ENCODE data around the gene SLC52A3.

The SLC52A3 gene

DNA sequence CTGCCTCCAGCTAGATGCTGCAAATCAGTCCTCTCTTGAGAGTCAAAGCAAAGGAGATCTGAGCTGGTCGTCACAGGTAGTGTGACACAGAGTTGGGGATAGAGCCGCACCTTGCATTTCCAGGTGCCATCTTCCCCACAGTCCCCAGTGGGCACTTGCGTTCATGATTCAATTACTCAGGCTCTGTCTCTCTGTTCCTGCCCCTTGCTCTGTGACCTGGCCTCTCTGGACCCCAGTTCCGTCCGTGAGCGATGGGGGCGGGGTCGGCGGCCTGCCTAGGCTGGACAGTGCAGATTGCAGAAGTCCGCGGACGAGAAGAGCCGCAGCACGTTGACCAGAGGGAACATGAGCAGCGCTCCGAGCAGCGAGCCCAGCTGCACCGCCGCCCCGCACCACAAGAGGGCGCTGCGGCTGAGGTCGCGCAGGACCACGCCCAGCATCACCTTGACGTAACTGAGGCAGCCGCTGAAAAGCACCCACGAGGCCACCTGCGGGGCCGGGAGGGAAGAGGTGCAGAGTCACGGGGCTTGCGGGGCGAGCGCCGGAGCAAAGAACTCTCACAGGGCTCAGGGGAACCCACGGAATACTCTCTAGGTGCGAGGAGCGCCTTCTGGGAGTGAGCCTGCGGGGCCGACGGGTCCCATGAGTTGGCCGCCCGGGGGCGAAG, 7.4 kb downstream of the SLC52A3 start:
- H3K4me1 Mint-ChIP-seq, result no peaks in the 10 kb centered on the region
- no peaks in the 10 kb centered on the region for H3K9me3 Mint-ChIP-seq

DNA sequence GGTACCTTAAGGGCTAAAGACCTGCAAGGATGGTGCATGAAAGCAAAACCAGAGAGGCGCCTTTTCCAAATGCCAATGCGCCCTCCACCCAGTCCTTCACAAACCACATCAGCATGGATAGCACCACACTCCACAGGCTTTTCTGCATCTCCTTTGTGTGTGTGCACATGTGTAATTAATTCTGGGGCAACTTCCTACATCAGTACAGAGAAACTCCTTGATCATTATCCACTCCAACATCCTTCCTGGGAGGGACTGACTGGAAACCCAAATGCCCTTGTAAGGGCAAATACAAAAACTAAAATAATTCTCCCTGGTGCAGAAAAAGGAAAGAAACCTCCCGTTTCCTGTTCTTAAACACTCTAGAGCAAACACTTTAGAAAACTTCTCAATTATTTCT, 10.8 kb downstream of the SLC52A3 start:
- ATAC-seq (replicated peaks; ENCODE audit: extremely low read depth, poor library complexity, severe bottlenecking), result no peak
- no peaks in the 10 kb centered on the region for H3K9me3 Mint-ChIP-seq
- no peak overlapping the region for H3K4me3 Mint-ChIP-seq
- no peaks in the 10 kb centered on the region for H3K4me1 Mint-ChIP-seq
- DNase-seq (ENCODE audit: low spot score in 2 of 2), result no peak
- H3K27ac Mint-ChIP-seq (ENCODE audit: low read depth), result no peak overlapping the region
- peaks cover 2% of the 10 kb centered on the region for H3K36me3 Mint-ChIP-seq (ENCODE audit: insufficient read depth)
- H3K27me3 Mint-ChIP-seq, result peaks cover 51% of the 10 kb centered on the region

More for the DNA sequence above, 7.4 kb downstream of the SLC52A3 start:
- H3K4me3 Mint-ChIP-seq, result no peak overlapping the region
- no peak for DNase-seq (ENCODE audit: low spot score in 2 of 2)
- peaks cover 56% of the 10 kb centered on the region for H3K27me3 Mint-ChIP-seq
- ATAC-seq (replicated peaks; ENCODE audit: extremely low read depth, poor library complexity, severe bottlenecking), result no peak
- H3K27ac Mint-ChIP-seq (ENCODE audit: low read depth), result no peak overlapping the region
- no peaks in the 10 kb centered on the region for H3K36me3 Mint-ChIP-seq (ENCODE audit: insufficient read depth)

DNA sequence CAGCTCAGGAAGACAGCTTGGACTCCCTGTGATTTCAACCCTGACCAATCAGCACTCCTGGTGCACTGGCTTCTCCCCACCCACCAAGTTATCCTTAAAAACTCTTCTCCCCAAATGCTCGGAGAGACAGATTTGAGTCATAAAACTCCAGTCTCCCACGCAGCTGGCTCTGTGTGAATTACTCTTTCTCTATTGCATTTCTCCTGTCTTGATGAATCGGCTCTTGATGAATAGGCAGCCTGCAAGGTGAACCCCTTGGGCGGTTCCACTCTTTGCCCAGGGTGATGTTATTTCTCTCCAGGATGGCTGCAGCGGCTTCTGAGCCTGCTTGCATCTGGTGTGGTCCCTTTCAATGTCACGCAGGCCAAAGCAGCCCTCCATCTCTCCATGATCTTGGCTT, 12.4 kb downstream of the SLC52A3 start:
- ATAC-seq (replicated peaks; ENCODE audit: extremely low read depth, poor library complexity, severe bottlenecking) (no peak), DNase-seq (ENCODE audit: low spot score in 2 of 2) (no peak)
- Mint-ChIP-seq H3K27me3 (peaks cover 62% of the 10 kb centered on the region), H3K36me3 (ENCODE audit: insufficient read depth) (peaks cover 2% of the 10 kb centered on the region), H3K4me1 (no peaks in the 10 kb centered on the region), H3K4me3 (no peak overlapping the region), H3K27ac (ENCODE audit: low read depth) (no peak overlapping the region), H3K9me3 (no peaks in the 10 kb centered on the region)

DNA sequence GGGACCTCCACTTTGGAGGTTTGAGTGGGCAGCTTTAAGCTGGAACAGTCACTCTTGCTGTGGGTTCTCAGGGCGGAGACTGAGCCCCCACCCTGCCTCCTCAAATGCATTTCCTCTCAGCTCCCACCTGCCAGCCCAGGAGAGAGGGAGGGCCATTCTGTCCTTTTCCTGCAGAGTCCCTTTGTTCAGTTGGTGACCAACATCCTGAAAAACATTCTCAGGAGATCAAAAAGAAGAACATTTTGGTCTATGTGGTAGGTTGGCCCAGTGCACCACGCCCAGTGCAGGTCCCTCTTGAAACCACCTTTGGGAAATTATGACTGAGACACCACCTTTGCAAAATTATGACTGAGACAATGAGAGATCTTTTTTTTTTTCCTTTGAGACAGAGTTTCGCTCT, 13.4 kb downstream of the SLC52A3 start:
- DNase-seq (ENCODE audit: low spot score in 2 of 2) (no peak), ATAC-seq (replicated peaks; ENCODE audit: extremely low read depth, poor library complexity, severe bottlenecking) (no peak)
- Mint-ChIP-seq H3K27me3 (peaks cover 69% of the 10 kb centered on the region), H3K4me3 (no peak overlapping the region), H3K4me1 (no peaks in the 10 kb centered on the region), H3K9me3 (no peaks in the 10 kb centered on the region), H3K27ac (ENCODE audit: low read depth) (no peak overlapping the region), H3K36me3 (ENCODE audit: insufficient read depth) (peaks cover 2% of the 10 kb centered on the region)

DNA sequence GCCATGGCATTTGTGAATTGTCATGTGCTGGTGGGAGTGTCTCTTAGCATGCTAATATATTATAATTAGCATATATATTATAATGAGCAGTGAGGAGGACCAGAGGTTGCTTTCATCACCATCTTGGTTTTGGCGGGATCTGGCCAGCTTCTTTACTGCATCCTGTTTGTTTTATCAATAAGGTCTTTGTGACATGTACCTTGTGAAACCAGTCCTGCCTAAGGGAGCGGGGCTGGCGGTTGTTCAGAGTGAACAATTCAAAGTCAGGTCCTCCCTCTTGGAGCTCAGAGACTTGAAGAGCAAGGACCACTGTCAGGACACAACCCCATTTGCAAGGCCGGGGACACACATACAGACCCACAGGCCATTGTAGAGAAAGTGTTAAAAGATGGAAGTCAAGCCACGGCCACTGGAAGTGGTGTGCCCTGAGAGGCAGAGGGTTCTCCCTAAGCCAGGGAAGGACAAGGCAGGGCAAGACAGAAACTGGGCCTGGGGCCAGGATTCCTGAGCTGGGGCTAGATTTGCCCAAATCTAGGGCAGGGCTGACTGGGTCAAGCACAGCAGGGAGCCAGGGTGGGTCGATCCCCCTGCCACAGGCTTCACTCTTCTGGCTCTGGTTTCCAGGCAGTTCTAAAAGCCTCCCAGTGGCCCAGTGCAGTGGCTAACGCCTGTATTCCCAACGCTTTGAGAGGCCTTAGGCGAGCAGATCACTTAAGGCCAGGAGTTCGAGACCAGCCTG, 14.2 kb downstream of the SLC52A3 start:
- no peak overlapping the region for H3K27ac Mint-ChIP-seq (ENCODE audit: low read depth)
- H3K36me3 Mint-ChIP-seq (ENCODE audit: insufficient read depth), result peaks cover 2% of the 10 kb centered on the region

DNA sequence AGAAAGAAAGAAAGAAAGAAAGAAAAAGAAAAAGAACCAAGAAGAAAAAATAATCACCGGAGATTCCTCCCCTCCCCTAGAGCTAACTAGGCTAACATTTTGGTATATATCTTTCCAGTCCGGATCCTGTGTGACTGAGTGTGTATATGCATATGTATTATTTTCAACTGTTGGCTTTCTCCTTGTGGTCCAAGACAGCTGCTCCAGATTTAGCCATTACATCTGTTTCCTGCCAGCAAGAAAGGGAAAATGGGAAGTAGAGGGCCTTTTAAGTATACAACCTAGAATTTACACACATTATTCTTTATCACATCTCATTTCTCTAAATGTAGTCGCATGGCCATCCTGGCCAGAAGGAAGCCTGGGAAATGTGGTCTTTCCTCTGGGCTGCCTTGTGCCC, 15.2 kb downstream of the SLC52A3 start:
- Mint-ChIP-seq H3K36me3 (ENCODE audit: insufficient read depth) (peaks cover 2% of the 10 kb centered on the region), H3K4me3 (no peak overlapping the region), H3K9me3 (no peaks in the 10 kb centered on the region), H3K27me3 (peaks cover 58% of the 10 kb centered on the region), H3K4me1 (no peaks in the 10 kb centered on the region), H3K27ac (ENCODE audit: low read depth) (peak overlapping the region; percentile 62)
- ATAC-seq (replicated peaks; ENCODE audit: extremely low read depth, poor library complexity, severe bottlenecking), result no peak
- DNase-seq (ENCODE audit: low spot score in 2 of 2), result no peak

More for the DNA sequence above, 14.2 kb downstream of the SLC52A3 start:
- Mint-ChIP-seq H3K4me3 (no peak overlapping the region), H3K9me3 (no peaks in the 10 kb centered on the region), H3K4me1 (no peaks in the 10 kb centered on the region), H3K27me3 (peaks cover 68% of the 10 kb centered on the region)
- DNase-seq (ENCODE audit: low spot score in 2 of 2), result no peak
- ATAC-seq (replicated peaks; ENCODE audit: extremely low read depth, poor library complexity, severe bottlenecking), result no peak

DNA sequence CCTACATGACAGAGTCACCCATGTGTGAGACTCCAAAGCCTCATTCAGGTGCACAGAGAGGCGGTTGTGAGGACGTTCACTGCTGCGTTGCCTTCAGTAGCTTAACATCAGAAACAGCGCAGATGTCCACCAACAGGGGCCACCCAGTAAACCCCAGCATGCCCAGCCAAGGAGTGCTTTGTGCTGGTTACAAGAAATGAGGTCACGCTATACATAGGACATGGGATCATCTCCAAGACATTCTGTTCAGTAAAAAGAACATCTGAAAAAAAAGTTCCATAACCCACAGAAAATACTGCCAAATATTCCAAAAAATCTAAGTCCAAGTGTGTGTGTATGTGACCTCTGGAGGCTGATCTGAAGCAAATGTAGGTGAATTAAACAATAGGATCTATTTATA, 16.0 kb downstream of the SLC52A3 start:
- Mint-ChIP-seq H3K9me3 (no peaks in the 10 kb centered on the region), H3K4me1 (no peaks in the 10 kb centered on the region), H3K36me3 (ENCODE audit: insufficient read depth) (peaks cover 2% of the 10 kb centered on the region), H3K27ac (ENCODE audit: low read depth) (no peak overlapping the region), H3K4me3 (no peak overlapping the region), H3K27me3 (peaks cover 50% of the 10 kb centered on the region)
- DNase-seq (ENCODE audit: low spot score in 2 of 2), result no peak
- no peak for ATAC-seq (replicated peaks; ENCODE audit: extremely low read depth, poor library complexity, severe bottlenecking)

DNA sequence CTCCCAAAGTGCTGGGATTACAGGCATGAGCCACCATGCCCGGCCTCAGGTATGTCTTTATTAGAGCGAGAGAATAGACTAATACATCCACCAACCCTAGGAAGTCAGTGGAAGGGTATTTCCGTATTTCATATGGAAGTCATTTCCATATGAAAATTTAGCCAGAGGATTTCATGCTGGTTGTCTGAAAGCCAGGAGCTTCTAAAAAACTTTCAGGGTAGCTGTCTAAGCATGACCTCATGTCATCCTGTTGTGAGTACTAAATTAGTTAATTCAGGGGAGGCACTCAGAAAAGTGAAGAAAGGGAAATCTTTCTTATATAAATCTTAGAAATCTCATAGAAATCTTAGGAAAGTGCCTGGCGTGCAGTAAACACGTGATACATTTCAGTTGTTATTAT, 16.5 kb downstream of the SLC52A3 start:
- Mint-ChIP-seq H3K27ac (ENCODE audit: low read depth) (no peak overlapping the region), H3K36me3 (ENCODE audit: insufficient read depth) (peaks cover 2% of the 10 kb centered on the region), H3K9me3 (no peaks in the 10 kb centered on the region), H3K27me3 (peaks cover 48% of the 10 kb centered on the region), H3K4me3 (no peak overlapping the region), H3K4me1 (no peaks in the 10 kb centered on the region)
- ATAC-seq (replicated peaks; ENCODE audit: extremely low read depth, poor library complexity, severe bottlenecking) (no peak), DNase-seq (ENCODE audit: low spot score in 2 of 2) (no peak)

DNA sequence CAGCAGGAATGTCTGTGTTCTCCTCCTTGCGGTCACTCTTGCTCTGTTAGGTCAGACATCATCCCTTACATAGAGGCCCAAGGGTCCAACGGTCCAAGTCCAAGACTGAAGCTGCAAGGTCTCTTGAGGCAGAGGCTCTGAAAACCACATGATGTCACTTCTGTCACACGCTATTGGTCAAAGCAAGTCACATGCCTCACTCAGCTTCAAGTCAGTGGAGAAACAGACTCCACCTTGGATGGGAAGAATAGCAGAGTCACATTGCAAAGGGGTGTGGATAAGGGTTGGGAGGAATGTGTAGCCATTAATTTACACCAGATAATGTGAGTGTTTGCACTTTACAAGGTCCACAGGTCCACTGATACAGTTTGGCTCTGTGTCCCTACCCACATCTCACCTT, 17.5 kb downstream of the SLC52A3 start:
- Mint-ChIP-seq H3K9me3 (no peaks in the 10 kb centered on the region), H3K27ac (ENCODE audit: low read depth) (no peak overlapping the region), H3K4me1 (no peaks in the 10 kb centered on the region), H3K27me3 (peaks cover 40% of the 10 kb centered on the region), H3K4me3 (no peak overlapping the region), H3K36me3 (ENCODE audit: insufficient read depth) (peaks cover 2% of the 10 kb centered on the region)
- ATAC-seq (replicated peaks; ENCODE audit: extremely low read depth, poor library complexity, severe bottlenecking), result no peak
- no peak for DNase-seq (ENCODE audit: low spot score in 2 of 2)

DNA sequence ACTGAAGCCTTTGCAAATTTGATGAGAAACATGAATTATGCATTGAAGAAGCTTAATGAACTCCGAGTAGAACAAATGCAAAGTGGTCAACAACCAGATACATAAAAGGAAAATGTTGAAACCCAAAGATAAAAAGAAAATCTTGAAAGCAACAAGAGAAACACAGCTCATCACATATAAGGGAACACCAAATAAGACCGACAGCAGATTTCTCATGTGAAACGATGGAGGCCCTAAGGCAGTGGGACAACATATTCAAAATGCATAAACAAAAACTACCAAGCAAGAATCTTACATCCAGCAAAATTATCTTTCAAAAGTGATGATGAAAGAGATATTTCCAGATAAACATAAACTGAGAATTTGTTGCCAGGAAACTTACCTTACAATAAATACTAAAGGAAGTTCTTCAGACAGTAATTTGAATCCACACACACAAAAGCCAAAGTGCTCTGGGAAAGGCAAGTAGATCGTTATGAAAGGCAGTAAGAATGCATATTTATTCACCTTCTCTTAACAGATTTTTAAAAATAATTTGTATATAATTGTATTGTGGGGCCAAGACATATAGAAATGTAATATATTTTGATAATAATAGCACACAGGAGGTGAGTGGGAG, 22.5 kb downstream of the SLC52A3 start:
- peaks cover 11% of the 10 kb centered on the region for H3K9me3 Mint-ChIP-seq
- H3K36me3 Mint-ChIP-seq (ENCODE audit: insufficient read depth), result no peaks in the 10 kb centered on the region
- H3K4me3 Mint-ChIP-seq, result no peak overlapping the region
- H3K27me3 Mint-ChIP-seq, result peaks cover 35% of the 10 kb centered on the region
- no peak overlapping the region for H3K27ac Mint-ChIP-seq (ENCODE audit: low read depth)
- no peak for ATAC-seq (replicated peaks; ENCODE audit: extremely low read depth, poor library complexity, severe bottlenecking)
- no peak for DNase-seq (ENCODE audit: low spot score in 2 of 2)
- H3K4me1 Mint-ChIP-seq, result no peaks in the 10 kb centered on the region

DNA sequence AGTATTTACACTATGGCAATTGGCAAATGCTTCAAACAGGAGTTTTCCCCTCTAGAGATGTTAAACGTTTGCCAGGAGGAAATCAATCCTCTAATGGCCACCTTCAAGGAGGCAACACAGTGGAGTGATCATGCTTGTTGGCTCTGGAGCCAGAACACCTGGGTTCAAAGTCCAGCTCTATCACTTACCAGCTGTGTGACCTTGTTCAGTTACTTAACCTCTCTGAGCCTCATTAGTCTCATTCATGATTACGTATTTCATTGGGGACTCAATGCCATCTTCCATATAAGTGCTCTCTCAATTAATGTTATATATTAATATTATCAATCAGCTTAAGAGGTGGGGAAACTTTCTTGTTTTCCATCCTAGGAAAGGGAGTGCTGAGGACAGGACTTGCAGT, 26.1 kb downstream of the SLC52A3 start:
- ATAC-seq (replicated peaks; ENCODE audit: extremely low read depth, poor library complexity, severe bottlenecking), result no peak
- Mint-ChIP-seq H3K4me1 (no peaks in the 10 kb centered on the region), H3K4me3 (no peak overlapping the region), H3K27ac (ENCODE audit: low read depth) (no peak overlapping the region), H3K36me3 (ENCODE audit: insufficient read depth) (no peaks in the 10 kb centered on the region), H3K27me3 (peaks cover 51% of the 10 kb centered on the region), H3K9me3 (peaks cover 11% of the 10 kb centered on the region)
- DNase-seq (ENCODE audit: low spot score in 2 of 2), result no peak

DNA sequence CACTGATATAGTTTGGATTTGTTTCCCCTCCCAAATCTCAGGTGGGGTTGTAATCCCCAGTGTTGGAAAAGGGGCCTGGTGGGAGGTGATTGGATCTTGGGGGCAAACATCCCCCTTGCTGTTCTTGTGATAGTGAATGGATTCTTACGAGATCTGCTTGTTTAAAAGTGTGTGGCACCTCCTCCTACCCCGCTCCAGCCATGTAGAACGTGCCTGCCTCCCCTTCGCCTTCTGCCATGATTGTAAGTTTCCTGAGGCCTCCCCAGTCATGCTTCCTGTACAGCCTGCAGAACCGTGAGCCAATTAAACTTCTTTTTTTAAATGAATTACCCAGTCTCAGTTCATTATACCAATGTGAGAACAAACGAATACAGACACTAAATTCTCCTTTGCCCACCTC, 26.7 kb downstream of the SLC52A3 start:
- ATAC-seq (replicated peaks; ENCODE audit: extremely low read depth, poor library complexity, severe bottlenecking), result no peak
- H3K4me1 Mint-ChIP-seq, result no peaks in the 10 kb centered on the region
- no peak overlapping the region for H3K4me3 Mint-ChIP-seq
- H3K27me3 Mint-ChIP-seq, result peaks cover 57% of the 10 kb centered on the region
- no peak overlapping the region for H3K27ac Mint-ChIP-seq (ENCODE audit: low read depth)
- H3K9me3 Mint-ChIP-seq, result peaks cover 11% of the 10 kb centered on the region
- no peaks in the 10 kb centered on the region for H3K36me3 Mint-ChIP-seq (ENCODE audit: insufficient read depth)
- DNase-seq (ENCODE audit: low spot score in 2 of 2), result no peak

DNA sequence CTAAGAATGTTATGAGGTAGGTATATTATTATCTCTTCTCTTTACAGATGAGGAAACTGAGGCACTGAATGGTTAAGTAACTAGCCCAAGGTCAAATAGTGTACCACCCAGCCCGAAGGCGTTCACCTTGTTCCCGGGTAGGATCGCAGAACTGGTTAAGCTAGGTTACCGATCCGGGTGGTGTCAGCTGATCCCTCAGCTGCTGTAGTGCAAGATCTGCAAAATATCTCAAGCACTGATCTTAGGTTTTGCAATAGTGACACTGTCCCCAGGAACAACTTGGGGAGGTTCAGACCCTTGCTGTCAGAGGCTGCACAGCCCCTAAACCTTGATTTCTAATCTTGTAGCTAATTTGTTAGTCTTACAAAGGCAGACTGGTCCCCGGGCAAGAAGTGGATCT, 28.1 kb downstream of the SLC52A3 start:
- H3K36me3 Mint-ChIP-seq (ENCODE audit: insufficient read depth), result no peaks in the 10 kb centered on the region
- no peak overlapping the region for H3K4me3 Mint-ChIP-seq
- no peak for ATAC-seq (replicated peaks; ENCODE audit: extremely low read depth, poor library complexity, severe bottlenecking)
- DNase-seq (ENCODE audit: low spot score in 2 of 2), result no peak
- H3K27ac Mint-ChIP-seq (ENCODE audit: low read depth), result no peak overlapping the region
- H3K4me1 Mint-ChIP-seq, result no peaks in the 10 kb centered on the region
- peaks cover 57% of the 10 kb centered on the region for H3K27me3 Mint-ChIP-seq
- H3K9me3 Mint-ChIP-seq, result peaks cover 6% of the 10 kb centered on the region

All from central memory CD8-positive, alpha-beta T cell (primary cell).